Tibial nerve (tissue), 3 donors: ENCODE data around the gene UGCG.

Experiments
- POLR2A ChIP-seq, 2 donors: fragments of 450-650 bp; IDR thresholded peaks; one replicate each; pipeline ENCODE4 v1.6.1; 2017; ENCODE audit warnings: antibody characterized with exemption in 2 of 2, mild to moderate bottlenecking in 2 of 2, moderate library complexity in 2 of 2
- TF ChIP-seq, protein P1 (sequence below), 5 experiments: fragments of 200-600 bp in 3 of 5; fragments of 450-650 bp in 2 of 5; sonication (generic) in 3 of 5; IDR thresholded peaks; one replicate each; pipeline ENCODE4 v1.5.1; 2016 to 2019; ENCODE audit warnings: antibody characterized with exemption in 5 of 5, mild to moderate bottlenecking in 3 of 5, moderate library complexity in 2 of 5

DNA sequence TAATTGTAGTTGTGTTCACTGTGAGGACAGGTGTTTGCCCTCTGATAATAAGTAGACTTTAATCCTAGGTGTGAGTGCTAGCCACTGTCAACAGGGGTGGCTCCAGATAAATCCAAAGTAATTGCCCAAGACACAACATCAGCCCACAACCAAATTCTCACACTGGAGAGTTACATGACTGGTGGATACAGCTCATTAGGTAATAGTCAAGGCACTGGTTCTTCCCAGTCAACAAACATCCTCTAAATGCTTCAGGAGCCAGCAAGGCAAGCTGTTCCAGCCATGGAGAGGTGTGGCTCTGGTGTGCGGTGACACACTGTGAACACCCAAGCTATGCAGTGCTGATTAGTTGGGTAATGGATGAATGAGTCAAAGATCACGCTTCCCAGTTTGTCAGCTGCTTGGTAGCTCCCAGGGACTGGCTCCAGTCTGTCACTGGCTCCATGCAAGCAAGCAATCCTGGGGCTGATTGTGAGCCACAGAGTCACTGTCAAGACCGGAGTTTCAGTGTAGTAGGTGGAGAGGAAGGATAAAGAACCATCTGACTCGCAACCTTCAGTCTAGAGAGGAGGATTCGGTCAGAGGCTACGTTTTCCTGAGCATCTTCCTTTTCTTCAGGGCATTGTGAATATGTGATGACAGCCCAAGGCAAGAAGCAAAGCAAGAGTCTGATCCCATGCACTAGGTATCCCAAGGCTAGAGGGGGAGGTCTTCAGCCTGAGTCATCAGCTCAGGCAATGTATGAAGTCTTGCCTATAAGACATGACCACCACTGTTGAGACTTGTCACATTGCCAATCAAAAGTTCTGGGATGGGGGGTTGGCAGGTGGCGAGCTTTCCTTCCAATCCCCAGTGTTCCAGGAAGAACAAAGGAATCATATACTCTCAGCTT lies 63.1 kb downstream of the UGCG start:
- no peak for TF ChIP-seq POLR2A (IDR thresholded peaks at IDR 0.05)
- TF ChIP-seq, protein P1, sequence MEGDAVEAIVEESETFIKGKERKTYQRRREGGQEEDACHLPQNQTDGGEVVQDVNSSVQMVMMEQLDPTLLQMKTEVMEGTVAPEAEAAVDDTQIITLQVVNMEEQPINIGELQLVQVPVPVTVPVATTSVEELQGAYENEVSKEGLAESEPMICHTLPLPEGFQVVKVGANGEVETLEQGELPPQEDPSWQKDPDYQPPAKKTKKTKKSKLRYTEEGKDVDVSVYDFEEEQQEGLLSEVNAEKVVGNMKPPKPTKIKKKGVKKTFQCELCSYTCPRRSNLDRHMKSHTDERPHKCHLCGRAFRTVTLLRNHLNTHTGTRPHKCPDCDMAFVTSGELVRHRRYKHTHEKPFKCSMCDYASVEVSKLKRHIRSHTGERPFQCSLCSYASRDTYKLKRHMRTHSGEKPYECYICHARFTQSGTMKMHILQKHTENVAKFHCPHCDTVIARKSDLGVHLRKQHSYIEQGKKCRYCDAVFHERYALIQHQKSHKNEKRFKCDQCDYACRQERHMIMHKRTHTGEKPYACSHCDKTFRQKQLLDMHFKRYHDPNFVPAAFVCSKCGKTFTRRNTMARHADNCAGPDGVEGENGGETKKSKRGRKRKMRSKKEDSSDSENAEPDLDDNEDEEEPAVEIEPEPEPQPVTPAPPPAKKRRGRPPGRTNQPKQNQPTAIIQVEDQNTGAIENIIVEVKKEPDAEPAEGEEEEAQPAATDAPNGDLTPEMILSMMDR (IDR thresholded peaks at IDR 0.05) = no peak
